ENCODE results near the gene CCR7.

GRCh38 chr17:40554646-40555295 is 10.5 kb downstream of the CCR7 start:
- TF ChIP-seq CTCF (IDR thresholded peaks at IDR 0.05 in 4 of 5, conservative IDR thresholded peaks at IDR 0.05 in 1 of 5), result no peak
- no peak for TF ChIP-seq POLR2A (IDR thresholded peaks at IDR 0.05)

Data from gastrocnemius medialis (tissue), 4 donors.